HG03175 (cell line): ENCODE results near the gene PGM5.

ENCODE experiments used
- ATAC-seq: cut with Tn5 transposase; IDR thresholded peaks from one replicate; pipeline ENCODE4 v1.9.1; 2021; ENCODE audit warnings: mild to moderate bottlenecking, moderate library complexity; ENCODE audit not compliant: unreplicated experiment

Gene PGM5

DNA sequence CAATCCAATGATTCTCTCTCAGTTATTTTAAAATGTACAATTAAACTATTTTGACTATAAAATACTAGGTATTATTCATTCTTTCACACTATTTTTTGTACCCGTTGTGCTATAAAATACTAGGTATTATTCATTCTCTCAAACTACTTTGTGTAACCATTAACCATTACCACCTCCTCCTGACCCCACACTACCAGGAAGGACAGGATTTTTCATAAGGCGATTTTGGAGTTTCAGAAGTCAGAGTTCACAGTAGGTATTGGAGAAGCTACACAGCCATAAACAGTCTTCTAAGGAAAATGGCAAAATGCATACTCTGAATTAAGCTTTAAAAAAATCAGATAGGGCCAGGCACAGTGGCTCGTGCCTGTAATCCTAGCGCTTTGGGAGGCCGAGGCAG, 219.4 kb downstream of the PGM5 start:
- no peak for ATAC-seq

GRCh38 chr9:68577774-68578591, 221.6 kb downstream of the PGM5 start:
- ATAC-seq, result peak; percentile 93
